Activated B cell treated with CpG ODN at 0.5 μM for 24 hours (primary cell): Measurements from ENCODE around the gene GLUD2. TPM values are rescaled to one million over a fixed set of nuclear protein-coding genes. Genes with fewer than 3 reads are reported as not detected.

Source experiments
- ATAC-seq: fragments of 200-7000 bp; cut with Tn5 transposase; one replicate; pipeline ENCODE4 v1.10.0; 2021; ENCODE audit warnings: low read depth, mild to moderate bottlenecking, moderate library complexity
- CTCF ChIA-PET: fragments of 350-600 bp; sonication (Branson Sonifier 250); formaldehyde crosslinking; loops from one replicate; lab custom pipeline; 2021; ENCODE audit warnings: antibody characterized with exemption; lab: Charles Lee
- POLR2A ChIA-PET: fragments of 350-600 bp; sonication (Branson Sonifier 250); formaldehyde crosslinking; loops from one replicate; lab custom pipeline; 2021; ENCODE audit warnings: antibody characterized with exemption; lab: Charles Lee
- DNase-seq: peaks from one replicate; pipeline ENCODE4 v3.0.0; 2022
- H3K27ac Mint-ChIP-seq: one replicate; pipeline ENCODE4 v1.8.0; 2020; ENCODE audit warnings: mixed read lengths
- H3K27me3 Mint-ChIP-seq: one replicate; pipeline ENCODE4 v1.8.0; 2021; ENCODE audit warnings: mixed read lengths
- H3K36me3 Mint-ChIP-seq: one replicate; pipeline ENCODE4 v1.8.0; 2021; ENCODE audit warnings: low read depth, mixed read lengths
- H3K4me1 Mint-ChIP-seq: one replicate; pipeline ENCODE4 v1.8.0; 2021; ENCODE audit warnings: mixed read lengths
- H3K4me3 Mint-ChIP-seq: one replicate; pipeline ENCODE4 v1.8.0; 2020; ENCODE audit warnings: mild to moderate bottlenecking, mixed read lengths
- H3K9me3 Mint-ChIP-seq: one replicate; pipeline ENCODE4 v1.8.0; 2020; ENCODE audit warnings: mixed read lengths
- intact Hi-C: fragments of 100-400 bp; cut with micrococcal nuclease; formaldehyde crosslinking; loops from one replicate; pipeline ENCODE4 v1.15.1; 2024
- total RNA-seq: library from RNA; stranded (reverse); gene quantifications from 2 replicates; pipeline ENCODE4 v1.2.3, GENCODE V29; 2022
- TF ChIP-seq, protein P1 (sequence below): fragments of 200-600 bp; IDR thresholded peaks from one replicate; pipeline ENCODE4 v1.8.0; 2022; ENCODE audit warnings: antibody characterized with exemption, mild to moderate bottlenecking

GLUD2 gene
- total RNA-seq, 1 donor from 2014 or later, result not detected

- intact Hi-C loops, result no loop called here
- no peak overlapping the region for H3K27ac Mint-ChIP-seq
- DNase-seq (no peak), ATAC-seq (no peak)
- H3K36me3 Mint-ChIP-seq, result no peaks in the 10 kb centered on the region
- TF ChIP-seq, protein P1, sequence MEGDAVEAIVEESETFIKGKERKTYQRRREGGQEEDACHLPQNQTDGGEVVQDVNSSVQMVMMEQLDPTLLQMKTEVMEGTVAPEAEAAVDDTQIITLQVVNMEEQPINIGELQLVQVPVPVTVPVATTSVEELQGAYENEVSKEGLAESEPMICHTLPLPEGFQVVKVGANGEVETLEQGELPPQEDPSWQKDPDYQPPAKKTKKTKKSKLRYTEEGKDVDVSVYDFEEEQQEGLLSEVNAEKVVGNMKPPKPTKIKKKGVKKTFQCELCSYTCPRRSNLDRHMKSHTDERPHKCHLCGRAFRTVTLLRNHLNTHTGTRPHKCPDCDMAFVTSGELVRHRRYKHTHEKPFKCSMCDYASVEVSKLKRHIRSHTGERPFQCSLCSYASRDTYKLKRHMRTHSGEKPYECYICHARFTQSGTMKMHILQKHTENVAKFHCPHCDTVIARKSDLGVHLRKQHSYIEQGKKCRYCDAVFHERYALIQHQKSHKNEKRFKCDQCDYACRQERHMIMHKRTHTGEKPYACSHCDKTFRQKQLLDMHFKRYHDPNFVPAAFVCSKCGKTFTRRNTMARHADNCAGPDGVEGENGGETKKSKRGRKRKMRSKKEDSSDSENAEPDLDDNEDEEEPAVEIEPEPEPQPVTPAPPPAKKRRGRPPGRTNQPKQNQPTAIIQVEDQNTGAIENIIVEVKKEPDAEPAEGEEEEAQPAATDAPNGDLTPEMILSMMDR, result no peak
- no peaks in the 10 kb centered on the region for H3K9me3 Mint-ChIP-seq
- peaks cover 6% of the 10 kb centered on the region for H3K27me3 Mint-ChIP-seq
- ChIA-PET POLR2A (no interaction called here), CTCF (no interaction called here)
- H3K4me3 Mint-ChIP-seq, result no peak overlapping the region
- H3K4me1 Mint-ChIP-seq, result no peaks in the 10 kb centered on the region
Measured at GRCh38 chrX:121030083-121030482, 17.3 kb upstream of the GLUD2 start.

- TF ChIP-seq, protein P1, result no peak
- Mint-ChIP-seq H3K36me3 (no peaks in the 10 kb centered on the region), H3K27ac (no peak overlapping the region), H3K4me3 (no peak overlapping the region), H3K4me1 (no peaks in the 10 kb centered on the region), H3K9me3 (no peaks in the 10 kb centered on the region), H3K27me3 (peaks cover 6% of the 10 kb centered on the region)
- intact Hi-C loops, result no loop called here
- POLR2A ChIA-PET, result no interaction called here
- no peak for ATAC-seq
- CTCF ChIA-PET, result no interaction called here
- no peak for DNase-seq
Measured at GRCh38 chrX:121032531-121032930, 14.9 kb upstream of the GLUD2 start.

- TF ChIP-seq, protein P1, result no peak
- DNase-seq (no peak), ATAC-seq (no peak)
- Mint-ChIP-seq H3K36me3 (no peaks in the 10 kb centered on the region), H3K9me3 (no peaks in the 10 kb centered on the region), H3K27ac (no peak overlapping the region), H3K4me1 (no peaks in the 10 kb centered on the region), H3K27me3 (peaks cover 6% of the 10 kb centered on the region), H3K4me3 (no peak overlapping the region)
- intact Hi-C loops, result no loop called here
- ChIA-PET POLR2A (no interaction called here), CTCF (no interaction called here)
Measured at GRCh38 chrX:121036137-121036536, 11.3 kb upstream of the GLUD2 start.

GRCh38 chrX:121036951-121037350, 10.5 kb upstream of the GLUD2 start:
- POLR2A ChIA-PET, result no interaction called here
- TF ChIP-seq, protein P1, result no peak

GRCh38 chrX:121050781-121051180, 3.4 kb downstream of the GLUD2 start:
- Mint-ChIP-seq H3K27ac (no peak overlapping the region), H3K9me3 (no peaks in the 10 kb centered on the region), H3K4me1 (no peaks in the 10 kb centered on the region), H3K27me3 (peaks cover 7% of the 10 kb centered on the region), H3K36me3 (no peaks in the 10 kb centered on the region), H3K4me3 (no peak overlapping the region)
- TF ChIP-seq, protein P1, result no peak
- no peak for ATAC-seq
- intact Hi-C loops, result no loop called here
- ChIA-PET CTCF (no interaction called here), POLR2A (no interaction called here)
- DNase-seq, result no peak

More at GRCh38 chrX:121036951-121037350, 10.5 kb upstream of the GLUD2 start:
- CTCF ChIA-PET, result no interaction called here
- DNase-seq, result no peak
- intact Hi-C loops, result no loop called here
- Mint-ChIP-seq H3K27ac (no peak overlapping the region), H3K27me3 (peaks cover 6% of the 10 kb centered on the region), H3K9me3 (no peaks in the 10 kb centered on the region), H3K4me3 (no peak overlapping the region), H3K4me1 (no peaks in the 10 kb centered on the region), H3K36me3 (no peaks in the 10 kb centered on the region)
- no peak for ATAC-seq
